ACC112 (cell line): ENCODE data around the gene POLR2L.

Source experiments
- H2AFZ ChIP-seq: fragments of 200-600 bp; sonication (generic); one replicate; pipeline ENCODE4 v1.6.0; 2017; ENCODE audit warnings: antibody characterized with exemption, low read length; ENCODE audit not compliant: unreplicated experiment
- H3K27ac ChIP-seq: fragments of 200-600 bp; sonication (generic); 2 replicates; pipeline ENCODE4 v1.5.1; 2014; ENCODE audit warnings: low read depth, mild to moderate bottlenecking, antibody characterized with exemption, low read length, moderate library complexity
- H3K27me3 ChIP-seq: fragments of 200-600 bp; sonication (generic); 2 replicates; pipeline ENCODE4 v1.6.1; 2014; ENCODE audit warnings: mild to moderate bottlenecking, antibody characterized with exemption, low read length, moderate library complexity, mixed read lengths; ENCODE audit not compliant: insufficient read depth
- H3K36me3 ChIP-seq: fragments of 200-600 bp; sonication (generic); 2 replicates; pipeline ENCODE4 v1.6.1; 2016; ENCODE audit warnings: mild to moderate bottlenecking, antibody characterized with exemption, low read length, moderate library complexity, mixed read lengths; ENCODE audit not compliant: insufficient read depth
- H3K4me1 ChIP-seq: fragments of 200-600 bp; sonication (generic); one replicate; pipeline ENCODE4 v1.6.1; 2016; ENCODE audit warnings: low read length, mixed read lengths; ENCODE audit not compliant: insufficient read depth, unreplicated experiment, control insufficient read depth
- H3K4me3 ChIP-seq: fragments of 200-600 bp; sonication (generic); 2 replicates; pipeline ENCODE4 v1.5.1; 2014; ENCODE audit warnings: mild to moderate bottlenecking, low read depth, low read length
- H3K79me2 ChIP-seq: fragments of 200-600 bp; sonication (generic); one replicate; pipeline ENCODE4 v1.6.0; 2016; ENCODE audit warnings: low read length; ENCODE audit not compliant: control insufficient read depth, unreplicated experiment, insufficient read depth

POLR2L gene

GRCh38 chr11:842370-843002 is at the start of gene POLR2L, which contains the start of gene TSPAN4:
TSS of gene POLR2L (minus strand) at chr11:842529. CDS start at chr11:842508, 21 bp downstream.
TSS of gene TSPAN4 (plus strand) at chr11:842852. CDS start at chr11:850305, 7,453 bp downstream.
- Histone ChIP-seq H3K36me3 (peaks cover 14% of the 10 kb centered on the region; the same call in 1 of the 2 replicates), H2AFZ (no peak within 1 kb of the TSS), H3K27me3 (no peaks in the 10 kb centered on the region), H3K4me1 (peaks cover 57% of the 10 kb centered on the region), H3K79me2 (peaks cover 68% of the 10 kb centered on the region), H3K4me3 (peak within 1 kb of the TSS; percentile 88), H3K27ac (peak within 1 kb of the TSS; percentile 93)

GRCh38 chr11:890794-891540 is 48.6 kb upstream of the POLR2L start:
- no peak overlapping the region for H2AFZ ChIP-seq
- H3K4me1 ChIP-seq: no peaks in the 10 kb centered on the region
- no peak overlapping the region for H3K27ac ChIP-seq
- H3K27me3 ChIP-seq: no peaks in the 10 kb centered on the region
- no peak overlapping the region for H3K4me3 ChIP-seq
- no peaks in the 10 kb centered on the region for H3K79me2 ChIP-seq
- no peaks in the 10 kb centered on the region for H3K36me3 ChIP-seq

GRCh38 chr11:889687-890475 is 47.6 kb upstream of the POLR2L start:
- Histone ChIP-seq H3K27ac (no peak overlapping the region), H3K4me1 (no peaks in the 10 kb centered on the region), H3K79me2 (no peaks in the 10 kb centered on the region), H3K27me3 (no peaks in the 10 kb centered on the region), H3K4me3 (no peak overlapping the region), H2AFZ (no peak overlapping the region), H3K36me3 (no peaks in the 10 kb centered on the region)

- H2AFZ ChIP-seq: no peak overlapping the region
- H3K4me3 ChIP-seq: no peak overlapping the region
- no peak overlapping the region for H3K27ac ChIP-seq
- H3K79me2 ChIP-seq: no peaks in the 10 kb centered on the region
- H3K36me3 ChIP-seq: no peaks in the 10 kb centered on the region
- H3K27me3 ChIP-seq: no peaks in the 10 kb centered on the region
- no peaks in the 10 kb centered on the region for H3K4me1 ChIP-seq
Observed at GRCh38 chr11:889257-889656, 46.9 kb upstream of the POLR2L start.

- H3K4me3 ChIP-seq: no peak overlapping the region
- no peak overlapping the region for H3K27ac ChIP-seq
- H3K27me3 ChIP-seq: no peaks in the 10 kb centered on the region
Observed at GRCh38 chr11:888310-889212, 46.2 kb upstream of the POLR2L start.

GRCh38 chr11:887589-887988 is 45.3 kb upstream of the POLR2L start:
- H3K4me1 ChIP-seq: no peaks in the 10 kb centered on the region
- H3K27me3 ChIP-seq: no peaks in the 10 kb centered on the region
- H3K36me3 ChIP-seq: no peaks in the 10 kb centered on the region
- no peaks in the 10 kb centered on the region for H3K79me2 ChIP-seq
- H3K27ac ChIP-seq: no peak overlapping the region
- no peak overlapping the region for H3K4me3 ChIP-seq
- H2AFZ ChIP-seq: no peak overlapping the region

More at GRCh38 chr11:888310-889212, 46.2 kb upstream of the POLR2L start:
- Histone ChIP-seq H3K79me2 (no peaks in the 10 kb centered on the region), H3K4me1 (no peaks in the 10 kb centered on the region), H2AFZ (no peak overlapping the region), H3K36me3 (no peaks in the 10 kb centered on the region)

GRCh38 chr11:886568-886967 is 44.2 kb upstream of the POLR2L start:
- no peaks in the 10 kb centered on the region for H3K36me3 ChIP-seq
- H3K27me3 ChIP-seq: no peaks in the 10 kb centered on the region
- H2AFZ ChIP-seq: no peak overlapping the region
- no peak overlapping the region for H3K27ac ChIP-seq
- no peak overlapping the region for H3K4me3 ChIP-seq
- no peaks in the 10 kb centered on the region for H3K4me1 ChIP-seq
- no peaks in the 10 kb centered on the region for H3K79me2 ChIP-seq

- H3K4me1 ChIP-seq: no peaks in the 10 kb centered on the region
- no peaks in the 10 kb centered on the region for H3K36me3 ChIP-seq
- no peak overlapping the region for H3K27ac ChIP-seq
- no peaks in the 10 kb centered on the region for H3K79me2 ChIP-seq
- no peaks in the 10 kb centered on the region for H3K27me3 ChIP-seq
- H2AFZ ChIP-seq: no peak overlapping the region
- H3K4me3 ChIP-seq: no peak overlapping the region
Observed at GRCh38 chr11:884578-885070, 42.3 kb upstream of the POLR2L start.

- Histone ChIP-seq H3K4me1 (no peaks in the 10 kb centered on the region), H3K4me3 (no peak overlapping the region), H2AFZ (no peak overlapping the region), H3K79me2 (no peaks in the 10 kb centered on the region), H3K27ac (no peak overlapping the region), H3K27me3 (no peaks in the 10 kb centered on the region), H3K36me3 (peaks cover 4% of the 10 kb centered on the region; the same call in 1 of the 2 replicates)
Observed at GRCh38 chr11:883527-883926, 41.2 kb upstream of the POLR2L start.

GRCh38 chr11:882596-882995 is 40.3 kb upstream of the POLR2L start:
- H3K36me3 ChIP-seq: peaks cover 7% of the 10 kb centered on the region; the same call in 1 of the 2 replicates
- H3K4me3 ChIP-seq: no peak overlapping the region
- H3K79me2 ChIP-seq: no peaks in the 10 kb centered on the region
- no peak overlapping the region for H3K27ac ChIP-seq
- H2AFZ ChIP-seq: no peak overlapping the region
- H3K27me3 ChIP-seq: no peaks in the 10 kb centered on the region
- no peaks in the 10 kb centered on the region for H3K4me1 ChIP-seq
